HCT116 (cell line): ENCODE data around the gene IMMP2L.
A peak's percentile ranks its signal among the peaks of the same experiment; 100 is the strongest.

Source experiments
- CTCF ChIP-seq, 3 experiments: fragments of 200-600 bp in 1 of 3; sonication (generic) in 1 of 3; IDR thresholded peaks in 2 of 3; conservative IDR thresholded peaks in 1 of 3; 2 replicates each; pipeline ENCODE4 v1.5.1; 2012 to 2017; ENCODE audit warnings: low read depth in 2 of 3, low read length in 2 of 3, antibody characterized with exemption in 1 of 3, borderline replicate concordance in 1 of 3, control low read depth in 1 of 3, mild to moderate bottlenecking in 1 of 3, mixed read lengths in 1 of 3, mixed run types in 1 of 3, moderate library complexity in 1 of 3; ENCODE audit not compliant: insufficient read depth in 1 of 3
- EZH2phosphoT487 ChIP-seq: fragments of 200-600 bp; IDR thresholded peaks from 2 replicates; pipeline ENCODE4 v1.6.1; 2018; ENCODE audit warnings: antibody characterized with exemption, borderline replicate concordance
- JUND ChIP-seq: IDR thresholded peaks from 2 replicates; pipeline ENCODE4 v1.6.1; 2012
- MAX ChIP-seq: IDR thresholded peaks from 2 replicates; pipeline ENCODE4 v1.6.1; 2012
- POLR2A ChIP-seq: IDR thresholded peaks from 2 replicates; pipeline ENCODE4 v1.7.0; 2011; ENCODE audit warnings: borderline replicate concordance; ENCODE audit not compliant: insufficient read depth, insufficient read length; ENCODE audit errors: extremely low read depth
- YY1 ChIP-seq: IDR thresholded peaks from 2 replicates; pipeline ENCODE4 v1.6.1; 2011; ENCODE audit warnings: low read length, low read depth, moderate library complexity, mild to moderate bottlenecking; ENCODE audit not compliant: insufficient replicate concordance; ENCODE audit errors: extremely low read depth

- TF ChIP-seq CTCF (IDR thresholded peaks at IDR 0.05 in 2 of 3, conservative IDR thresholded peaks at IDR 0.05 in 1 of 3; ENCODE audit: borderline replicate concordance in 1 of 3, insufficient read depth in 1 of 3, low read depth in 2 of 3, low read length in 2 of 3) (no peak), EZH2phosphoT487 (no peak), MAX (no peak), POLR2A (no peak), YY1 (no peak), JUND (0 out of 2 replicates have a peak, but pooled peaks have one; percentile 24)
Observed at GRCh38 chr7:110922906-110923305, 639.4 kb downstream of the IMMP2L start.
